Measurements from ENCODE around the gene RABGAP1L. TPM values are rescaled to one million over a fixed set of nuclear protein-coding genes. Genes with fewer than 3 reads are reported as not detected.

The RABGAP1L gene
- total RNA-seq, 4 donors from 2014 or later, result 39.3 to 101 (median 63.7) TPM

DNA sequence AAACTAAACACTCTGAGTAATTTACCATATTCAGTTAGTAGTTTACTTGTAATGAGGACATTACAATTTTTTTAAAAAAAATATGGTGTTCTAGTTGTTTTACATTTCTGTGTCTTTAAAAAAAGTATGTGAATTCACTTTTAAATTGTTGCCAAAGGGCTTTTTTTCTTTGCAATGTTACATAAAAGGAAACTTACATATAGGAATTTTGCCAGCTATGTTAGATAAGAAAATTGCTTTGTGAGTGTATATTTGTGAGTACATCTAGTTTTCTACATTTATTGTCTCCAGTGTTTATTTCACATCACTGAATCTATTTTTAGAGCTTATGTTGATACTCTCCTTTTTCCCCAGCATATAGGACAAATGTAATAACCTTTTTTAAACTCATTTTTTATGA lies 495.2 kb downstream of the RABGAP1L start:
- TF ChIP-seq, protein P1, sequence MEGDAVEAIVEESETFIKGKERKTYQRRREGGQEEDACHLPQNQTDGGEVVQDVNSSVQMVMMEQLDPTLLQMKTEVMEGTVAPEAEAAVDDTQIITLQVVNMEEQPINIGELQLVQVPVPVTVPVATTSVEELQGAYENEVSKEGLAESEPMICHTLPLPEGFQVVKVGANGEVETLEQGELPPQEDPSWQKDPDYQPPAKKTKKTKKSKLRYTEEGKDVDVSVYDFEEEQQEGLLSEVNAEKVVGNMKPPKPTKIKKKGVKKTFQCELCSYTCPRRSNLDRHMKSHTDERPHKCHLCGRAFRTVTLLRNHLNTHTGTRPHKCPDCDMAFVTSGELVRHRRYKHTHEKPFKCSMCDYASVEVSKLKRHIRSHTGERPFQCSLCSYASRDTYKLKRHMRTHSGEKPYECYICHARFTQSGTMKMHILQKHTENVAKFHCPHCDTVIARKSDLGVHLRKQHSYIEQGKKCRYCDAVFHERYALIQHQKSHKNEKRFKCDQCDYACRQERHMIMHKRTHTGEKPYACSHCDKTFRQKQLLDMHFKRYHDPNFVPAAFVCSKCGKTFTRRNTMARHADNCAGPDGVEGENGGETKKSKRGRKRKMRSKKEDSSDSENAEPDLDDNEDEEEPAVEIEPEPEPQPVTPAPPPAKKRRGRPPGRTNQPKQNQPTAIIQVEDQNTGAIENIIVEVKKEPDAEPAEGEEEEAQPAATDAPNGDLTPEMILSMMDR (IDR thresholded peaks at IDR 0.05), result no peak
- no peak for TF ChIP-seq POLR2A (IDR thresholded peaks at IDR 0.05; ENCODE audit: low read depth)
- intact Hi-C loops (cut with DNase I), result no loop called here

DNA sequence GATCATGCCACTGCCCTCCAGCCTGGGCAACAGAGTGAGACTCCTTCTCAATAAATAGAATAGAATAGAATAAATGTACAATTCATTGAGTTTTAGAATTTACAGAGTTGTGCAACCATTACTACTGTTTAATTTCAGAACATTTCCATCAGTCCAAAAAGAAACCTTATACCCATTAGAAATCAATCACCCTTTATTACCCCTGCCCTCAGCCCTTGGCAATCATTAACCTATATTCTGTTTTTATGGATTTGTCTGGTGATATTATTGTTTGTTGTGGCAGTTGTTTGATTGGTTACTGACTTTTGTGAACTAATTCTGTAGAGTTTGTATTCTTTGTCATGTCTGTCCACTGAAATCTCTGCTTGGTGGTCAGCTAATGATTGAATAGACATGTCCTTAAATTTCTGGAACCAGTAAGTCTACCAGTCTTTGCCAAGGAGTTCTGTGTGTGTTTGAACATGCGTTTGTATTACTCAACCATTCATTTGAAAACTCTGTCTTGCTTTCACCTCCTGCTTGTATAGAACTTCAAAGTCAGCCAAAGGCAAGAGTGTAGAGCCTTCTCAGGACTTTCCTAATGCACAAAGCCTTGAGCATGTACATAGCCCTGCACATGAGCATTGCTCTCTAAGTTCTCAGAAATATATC lies 497.2 kb downstream of the RABGAP1L start:
- WGBS, result 92% methylated on average over 1 of the region's 1 CpG
- intact Hi-C loops (cut with DNase I), result no loop called here

More for the DNA sequence above, 495.2 kb downstream of the RABGAP1L start:
- DNase-seq (ENCODE audit: extremely low spot score), result no peak
- no peaks in the 10 kb centered on the region for H3K27me3 ChIP-seq
- no peaks in the 10 kb centered on the region for H3K36me3 ChIP-seq
- H3K4me1 ChIP-seq, result peaks cover 0 to 4% (median 0%) of the 10 kb centered on the region in 4 donors
- H3K27ac ChIP-seq (replicated peaks in 1 of 4), result no peak overlapping the region
- no peak overlapping the region for H3K4me3 ChIP-seq
- no peaks in the 10 kb centered on the region for H3K9me3 ChIP-seq

DNA sequence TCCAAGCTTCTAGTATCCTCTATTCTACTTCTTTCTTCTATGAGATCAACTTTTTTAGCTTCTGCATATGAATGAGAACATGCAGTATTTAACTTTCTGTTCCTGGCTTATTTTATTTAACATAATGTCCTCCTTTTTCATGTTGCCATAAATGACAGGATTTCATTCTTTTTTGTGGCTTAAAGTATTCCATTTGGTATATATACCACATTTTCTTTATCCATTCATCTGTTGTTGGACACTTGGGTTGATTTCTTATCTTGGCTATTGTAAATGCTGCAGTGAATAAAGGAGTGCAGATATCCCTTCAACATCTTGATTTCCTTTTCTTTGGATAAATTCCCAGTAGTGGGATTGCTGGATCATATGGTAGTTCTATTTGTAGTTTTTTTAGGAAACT lies 498.1 kb downstream of the RABGAP1L start:
- H3K4me1 ChIP-seq, result peaks cover 0 to 4% (median 0%) of the 10 kb centered on the region in 4 donors
- H3K4me3 ChIP-seq, result no peak overlapping the region
- no peaks in the 10 kb centered on the region for H3K9me3 ChIP-seq
- H3K36me3 ChIP-seq, result no peaks in the 10 kb centered on the region
- no peaks in the 10 kb centered on the region for H3K27me3 ChIP-seq
- H3K27ac ChIP-seq (replicated peaks in 1 of 4), result no peak overlapping the region
- intact Hi-C loops (cut with DNase I), result no loop called here
- TF ChIP-seq POLR2A (IDR thresholded peaks at IDR 0.05; ENCODE audit: low read depth) (no peak), EP300 (IDR thresholded peaks at IDR 0.05) (no peak), POLR2AphosphoS5 (IDR thresholded peaks at IDR 0.05) (no peak)
- TF ChIP-seq, protein P1 (IDR thresholded peaks at IDR 0.05), result no peak
- DNase-seq (ENCODE audit: extremely low spot score), result no peak

More for the DNA sequence above, 497.2 kb downstream of the RABGAP1L start:
- no peak for TF ChIP-seq POLR2AphosphoS5 (IDR thresholded peaks at IDR 0.05)
- TF ChIP-seq, protein P1 (IDR thresholded peaks at IDR 0.05), result no peak
- no peak for TF ChIP-seq EP300 (IDR thresholded peaks at IDR 0.05)
- no peak for TF ChIP-seq POLR2A (IDR thresholded peaks at IDR 0.05; ENCODE audit: low read depth)
- DNase-seq (ENCODE audit: extremely low spot score), result no peak
- H3K36me3 ChIP-seq, result no peaks in the 10 kb centered on the region
- H3K27me3 ChIP-seq, result no peaks in the 10 kb centered on the region
- H3K4me3 ChIP-seq, result no peak overlapping the region
- no peaks in the 10 kb centered on the region for H3K9me3 ChIP-seq
- H3K27ac ChIP-seq (replicated peaks in 1 of 4), result no peak overlapping the region
- peaks cover 0 to 4% (median 0%) of the 10 kb centered on the region in 4 donors for H3K4me1 ChIP-seq

DNA sequence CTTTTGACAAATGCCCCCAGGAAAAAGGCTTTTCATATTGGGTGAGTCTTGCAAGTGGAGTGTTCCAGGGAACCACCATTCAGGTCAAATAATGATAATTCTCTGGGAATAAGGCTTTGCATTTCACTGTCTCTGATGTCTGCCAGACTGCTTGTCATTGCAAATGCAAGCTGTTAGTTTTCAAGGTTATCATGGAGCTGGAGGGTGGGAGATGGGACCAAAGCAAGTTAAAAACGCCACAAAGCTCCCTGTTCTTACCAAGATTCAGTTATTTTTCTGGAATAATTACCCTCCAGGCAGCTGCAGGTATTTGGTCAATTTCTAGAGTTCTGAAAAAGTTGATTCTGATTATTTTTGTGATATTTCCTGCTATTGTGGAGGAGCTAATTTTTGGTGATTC lies 498.6 kb downstream of the RABGAP1L start:
- DNase-seq (ENCODE audit: extremely low spot score), result no peak
- WGBS, result 64% methylated on average over 1 of the region's 1 CpG
- Histone ChIP-seq H3K27ac (replicated peaks in 1 of 4) (no peak overlapping the region), H3K9me3 (no peaks in the 10 kb centered on the region), H3K4me1 (peaks cover 0 to 4% (median 0%) of the 10 kb centered on the region in 4 donors), H3K4me3 (no peak overlapping the region), H3K27me3 (no peaks in the 10 kb centered on the region), H3K36me3 (no peaks in the 10 kb centered on the region)
- intact Hi-C loops (cut with DNase I), result no loop called here
- TF ChIP-seq EP300 (IDR thresholded peaks at IDR 0.05) (no peak), POLR2A (IDR thresholded peaks at IDR 0.05; ENCODE audit: low read depth) (no peak), POLR2AphosphoS5 (IDR thresholded peaks at IDR 0.05) (no peak)
- TF ChIP-seq, protein P1 (IDR thresholded peaks at IDR 0.05), result no peak

DNA sequence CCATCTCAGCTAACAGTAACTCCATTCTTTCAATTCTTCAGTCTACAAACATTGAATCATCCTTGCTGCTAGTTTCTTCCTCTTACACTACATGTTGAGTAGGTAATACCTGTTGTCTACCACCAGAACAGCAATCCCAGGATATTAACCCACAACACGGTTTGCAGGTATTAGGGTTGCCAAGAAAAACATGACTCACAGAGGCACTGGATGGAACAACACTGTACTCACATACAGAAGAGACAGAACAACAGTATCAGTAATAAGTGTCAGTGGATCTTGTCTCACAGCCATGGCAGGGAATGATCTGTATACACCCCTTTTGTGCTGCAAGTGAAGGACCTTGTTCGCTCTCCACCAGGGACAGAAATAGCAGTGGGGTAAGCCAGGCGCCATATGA lies 500.5 kb downstream of the RABGAP1L start:
- Histone ChIP-seq H3K9me3 (no peaks in the 10 kb centered on the region), H3K4me1 (no peaks in the 10 kb centered on the region), H3K27me3 (no peaks in the 10 kb centered on the region), H3K4me3 (no peak overlapping the region), H3K27ac (replicated peaks in 1 of 4) (no peak overlapping the region), H3K36me3 (no peaks in the 10 kb centered on the region)
- DNase-seq (ENCODE audit: extremely low spot score), result no peak
- intact Hi-C loops (cut with DNase I), result no loop called here
- TF ChIP-seq, protein P1 (IDR thresholded peaks at IDR 0.05), result no peak
- TF ChIP-seq POLR2AphosphoS5 (IDR thresholded peaks at IDR 0.05), result no peak
- no peak for TF ChIP-seq EP300 (IDR thresholded peaks at IDR 0.05)
- TF ChIP-seq POLR2A (IDR thresholded peaks at IDR 0.05; ENCODE audit: low read depth), result no peak
- 73% methylated on average over 3 of the region's 3 CpGs for WGBS
